HG03558 (cell line): Measurements from ENCODE around the gene IL23R.

Experiments
- ATAC-seq: cut with Tn5 transposase; IDR thresholded peaks from one replicate; pipeline ENCODE4 v1.9.1; 2021; ENCODE audit warnings: moderate number of reproducible peaks; ENCODE audit not compliant: unreplicated experiment; ENCODE audit errors: extremely low read depth

The IL23R gene

GRCh38 chr1:67148516-67149178, 17.6 kb upstream of the IL23R start:
- no peak for ATAC-seq

- ATAC-seq: peak; percentile 85
Measured at GRCh38 chr1:67149179-67149770, 17.0 kb upstream of the IL23R start.

- ATAC-seq: no peak
Measured at GRCh38 chr1:67150931-67151330, 15.3 kb upstream of the IL23R start.

- ATAC-seq: no peak
Measured at GRCh38 chr1:67158401-67158800, 7.9 kb upstream of the IL23R start.

- no peak for ATAC-seq
Measured at GRCh38 chr1:67159233-67159632, 7.0 kb upstream of the IL23R start.

- peak; percentile 45 for ATAC-seq
Measured at GRCh38 chr1:67162954-67163353, 3.3 kb upstream of the IL23R start.

- no peak for ATAC-seq
Measured at GRCh38 chr1:67165468-67166041, 699 bp upstream of the IL23R start.

GRCh38 chr1:67169496-67169895, 3.2 kb downstream of the IL23R start:
- no peak for ATAC-seq

GRCh38 chr1:67169932-67170331, 3.7 kb downstream of the IL23R start:
- ATAC-seq: no peak

GRCh38 chr1:67170751-67171573, 4.7 kb downstream of the IL23R start:
- no peak for ATAC-seq

GRCh38 chr1:67171574-67171955, 5.3 kb downstream of the IL23R start:
- no peak for ATAC-seq

- ATAC-seq: no peak
Measured at GRCh38 chr1:67171978-67172377, 5.7 kb downstream of the IL23R start.

- no peak for ATAC-seq
Measured at GRCh38 chr1:67173988-67174387, 7.7 kb downstream of the IL23R start.

GRCh38 chr1:67174716-67175284, 8.5 kb downstream of the IL23R start:
- ATAC-seq: no peak

GRCh38 chr1:67175530-67176087, 9.4 kb downstream of the IL23R start:
- no peak for ATAC-seq

GRCh38 chr1:67184838-67185421, 18.7 kb downstream of the IL23R start:
- no peak for ATAC-seq

GRCh38 chr1:67188137-67188536, 21.9 kb downstream of the IL23R start:
- no peak for ATAC-seq

- ATAC-seq: no peak
Measured at GRCh38 chr1:67189953-67190352, 23.7 kb downstream of the IL23R start.

- no peak for ATAC-seq
Measured at GRCh38 chr1:67190410-67190809, 24.2 kb downstream of the IL23R start.

GRCh38 chr1:67190942-67191341, 24.7 kb downstream of the IL23R start:
- ATAC-seq: no peak
